Ammon's horn (tissue), 1 donor: ENCODE results near the gene PRRX1.

ENCODE experiments used
- DNase-seq: peaks from one replicate; pipeline ENCODE4 v3.0.0-alpha.2; 2016; ENCODE audit warnings: low spot score

PRRX1 gene

DNA sequence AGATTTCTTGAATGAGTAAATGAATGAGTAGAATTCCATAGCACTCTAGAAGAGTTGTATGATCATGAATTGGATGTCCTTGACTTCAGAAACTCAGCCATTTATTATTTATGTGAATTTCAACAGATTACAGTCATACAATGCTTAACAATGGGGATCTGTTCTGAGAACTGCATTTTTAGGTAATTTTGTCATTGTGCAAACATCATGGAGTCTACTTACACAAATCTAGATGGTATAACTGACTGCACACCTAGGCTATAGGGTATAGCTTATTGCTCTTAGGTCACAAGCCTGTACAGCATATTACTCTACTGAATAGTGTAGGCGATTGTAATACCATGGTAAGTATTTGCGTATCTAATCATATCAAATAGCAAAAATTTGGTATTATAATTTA is 59.6 kb downstream of the PRRX1 start:
- DNase-seq: no peak

DNA sequence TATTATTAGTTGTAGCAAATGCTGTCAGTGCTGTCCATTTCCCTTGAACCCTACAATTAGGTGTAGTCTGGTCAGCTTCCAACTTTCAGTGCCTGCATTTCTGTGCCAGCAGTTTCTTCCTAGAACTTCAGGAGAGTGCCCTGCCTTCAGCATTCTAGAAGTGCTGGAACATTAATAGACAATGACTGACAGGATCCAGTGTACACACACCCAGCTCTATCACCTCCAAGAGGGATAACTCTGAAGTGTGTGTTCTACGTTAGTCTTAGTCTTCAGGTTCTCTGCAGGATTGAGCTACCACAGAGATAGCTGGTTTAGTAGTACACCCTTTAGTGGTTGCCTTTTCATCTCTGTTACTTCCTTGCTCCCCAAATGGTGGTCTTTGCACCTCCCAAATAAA is 61.4 kb downstream of the PRRX1 start:
- DNase-seq: no peak

DNA sequence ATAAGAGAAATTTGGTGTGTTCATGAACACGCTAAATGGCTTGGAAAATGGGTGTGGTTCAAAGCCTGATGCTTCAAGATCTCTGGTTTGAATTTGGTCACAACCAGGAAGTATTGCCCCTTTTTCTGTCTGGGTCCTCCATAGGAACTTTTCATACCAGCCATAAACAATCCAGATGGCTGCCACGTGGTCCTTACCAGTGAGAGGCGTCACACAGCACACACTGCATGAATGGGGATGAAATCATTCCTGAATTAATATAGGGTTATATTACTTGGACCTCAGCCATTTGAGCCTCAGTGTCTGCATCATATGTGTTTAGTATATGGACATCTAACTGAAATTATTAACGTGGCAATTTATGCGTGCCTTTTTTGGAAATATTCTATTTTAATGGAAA is 64.0 kb downstream of the PRRX1 start:
- no peak for DNase-seq

DNA sequence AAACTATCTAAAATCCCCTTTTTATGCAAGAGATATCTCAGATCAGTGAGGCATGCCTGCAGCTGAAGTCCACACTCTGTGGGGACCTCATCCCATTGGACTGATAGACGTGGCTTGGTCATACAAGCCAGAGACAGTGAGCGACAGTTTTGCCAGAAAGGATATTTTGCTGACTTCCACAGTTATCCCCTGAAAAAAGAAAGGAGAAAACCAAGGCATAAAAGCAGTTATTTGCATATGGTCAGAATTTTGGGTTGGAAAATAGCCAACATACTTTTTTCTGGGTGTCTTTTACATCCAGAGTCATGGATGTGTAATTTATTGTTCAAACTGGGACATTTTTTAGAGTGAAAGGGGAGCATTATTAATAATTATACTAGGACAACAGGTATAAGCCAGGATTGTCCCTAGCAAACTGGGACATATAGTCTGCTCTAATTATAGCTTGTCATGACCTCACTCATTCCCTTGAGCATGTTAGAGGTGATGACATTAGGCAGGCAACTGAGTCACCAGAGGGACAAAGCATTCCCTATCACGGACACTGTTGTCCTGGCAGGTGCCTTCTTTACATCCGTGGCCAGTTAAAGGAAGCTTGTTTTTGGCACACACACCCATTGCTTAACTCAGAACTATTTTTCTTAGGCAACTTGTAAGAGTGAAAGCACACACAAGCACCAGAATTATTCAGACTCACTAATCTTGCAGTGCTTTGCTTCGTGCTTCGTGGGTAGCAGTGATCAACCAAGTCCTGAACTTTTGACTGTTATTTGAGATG is 65.5 kb downstream of the PRRX1 start:
- DNase-seq: no peak

DNA sequence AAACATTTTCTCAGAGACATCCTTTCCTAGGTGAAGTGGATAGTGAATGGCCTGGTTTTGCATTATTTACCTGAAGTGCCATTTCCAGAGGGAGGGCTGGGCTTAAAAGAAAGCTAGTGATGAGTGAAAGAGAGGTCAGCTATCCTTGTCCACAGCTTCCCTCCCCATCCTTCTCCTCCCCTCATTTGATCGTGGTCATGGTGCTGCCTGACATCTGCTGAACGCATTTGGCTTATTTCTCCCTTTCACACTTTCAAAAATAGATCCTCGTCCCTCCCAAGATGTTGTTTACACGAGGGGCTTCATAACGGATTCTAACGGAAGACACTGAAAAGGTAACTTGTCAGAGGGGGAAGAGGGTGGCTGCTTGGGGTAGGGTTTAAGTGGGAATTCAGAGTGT is 66.1 kb downstream of the PRRX1 start:
- no peak for DNase-seq

DNA sequence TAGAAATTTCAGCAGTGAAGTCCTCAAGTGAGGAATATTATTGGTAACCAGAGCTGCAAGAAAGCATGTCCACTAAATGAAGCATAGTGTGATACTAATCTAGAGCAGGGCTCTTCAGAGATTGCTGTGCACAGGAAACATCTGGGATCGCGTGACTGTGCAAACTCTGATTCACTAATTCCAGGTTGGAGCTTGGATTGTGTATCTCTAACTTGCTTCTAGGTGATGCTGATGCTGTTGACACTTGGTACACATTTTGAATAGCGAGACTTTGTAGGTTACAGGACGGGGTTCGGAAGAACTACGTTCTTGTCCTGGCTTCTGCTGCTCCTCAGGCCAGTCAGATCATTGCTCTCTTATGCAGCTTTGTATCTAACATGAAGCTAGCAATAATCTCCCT is 66.5 kb downstream of the PRRX1 start:
- DNase-seq: no peak

DNA sequence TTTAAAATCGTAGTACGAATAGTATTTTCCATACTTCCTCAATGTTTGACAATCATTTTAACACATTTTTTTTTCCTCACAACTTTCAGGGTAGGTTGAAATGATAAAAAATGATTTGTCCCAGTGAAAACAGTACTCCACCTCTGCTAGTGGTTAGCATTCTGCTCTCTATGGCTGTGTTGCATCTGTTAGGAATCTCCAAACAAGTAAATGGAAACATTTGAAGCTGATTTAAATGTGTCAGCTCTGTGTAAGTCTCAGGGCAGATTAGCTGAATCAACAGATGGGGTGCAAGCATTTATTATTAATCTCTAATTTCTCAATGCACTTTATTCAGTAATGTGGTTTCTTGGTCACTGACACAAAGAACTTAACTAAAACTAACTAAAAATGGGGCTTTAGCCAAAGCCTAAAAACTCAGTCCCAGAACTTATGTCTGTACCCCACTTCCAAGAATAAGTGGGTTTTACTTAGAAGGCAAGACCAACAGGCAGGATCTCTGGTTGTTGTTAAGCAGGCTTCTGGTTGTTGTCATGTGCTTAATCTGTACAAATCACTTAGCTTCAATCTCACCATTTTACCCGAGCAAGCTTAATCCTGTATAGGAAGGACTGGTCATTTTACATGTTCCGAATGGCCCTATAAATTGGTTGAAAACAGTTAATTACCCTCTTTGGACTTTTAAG is 67.8 kb downstream of the PRRX1 start:
- DNase-seq: no peak

DNA sequence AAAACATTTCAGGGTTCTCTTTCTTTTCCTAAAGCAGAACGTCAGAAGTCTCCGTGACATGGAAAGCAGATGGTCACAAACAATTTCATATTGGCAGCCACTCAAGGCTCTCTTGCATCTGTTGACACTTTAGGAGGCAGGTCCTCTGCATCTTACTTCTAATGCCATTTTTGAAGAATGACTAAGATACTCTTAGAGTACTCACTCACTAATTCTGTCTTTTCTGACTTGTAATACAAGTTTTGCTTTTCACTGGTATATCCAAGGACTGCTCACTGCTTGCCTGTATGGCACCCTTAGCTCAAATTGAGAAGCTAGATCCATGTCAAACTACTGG is 68.3 kb downstream of the PRRX1 start:
- no peak for DNase-seq

DNA sequence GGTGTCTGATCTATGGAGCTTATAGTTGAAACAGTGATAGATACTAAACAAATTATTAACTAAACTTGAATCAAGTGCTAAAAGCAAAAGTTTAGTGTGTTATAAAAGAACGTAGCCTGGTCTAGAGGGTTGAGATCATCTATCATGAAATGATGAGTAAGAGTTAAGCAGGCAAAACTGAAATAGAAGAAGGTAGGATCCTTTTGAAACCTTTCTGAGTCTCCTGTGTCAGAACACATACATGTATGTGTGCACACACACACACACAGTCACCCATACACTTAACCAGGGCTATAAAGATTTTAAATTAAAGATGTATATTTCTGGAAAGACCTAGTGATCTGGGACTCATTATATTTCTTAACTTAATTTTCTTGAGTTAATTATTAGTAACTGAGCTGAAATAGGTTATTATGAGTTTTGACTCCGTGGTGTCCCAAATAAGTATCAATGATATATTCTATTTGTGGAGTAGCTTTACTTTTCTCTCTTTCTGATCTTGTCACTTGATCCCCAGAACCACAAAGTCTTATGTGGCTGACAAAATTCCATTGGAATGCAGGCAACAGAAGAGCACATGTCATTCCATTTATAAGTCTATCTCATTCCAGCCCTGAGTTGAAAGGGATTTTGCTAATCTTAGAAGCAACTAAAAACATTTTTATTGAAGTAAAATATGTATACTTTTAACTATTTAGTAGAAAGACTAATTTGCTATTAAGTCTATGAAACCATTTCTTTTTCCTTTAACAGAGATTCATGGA is 70.7 kb downstream of the PRRX1 start:
- no peak for DNase-seq

DNA sequence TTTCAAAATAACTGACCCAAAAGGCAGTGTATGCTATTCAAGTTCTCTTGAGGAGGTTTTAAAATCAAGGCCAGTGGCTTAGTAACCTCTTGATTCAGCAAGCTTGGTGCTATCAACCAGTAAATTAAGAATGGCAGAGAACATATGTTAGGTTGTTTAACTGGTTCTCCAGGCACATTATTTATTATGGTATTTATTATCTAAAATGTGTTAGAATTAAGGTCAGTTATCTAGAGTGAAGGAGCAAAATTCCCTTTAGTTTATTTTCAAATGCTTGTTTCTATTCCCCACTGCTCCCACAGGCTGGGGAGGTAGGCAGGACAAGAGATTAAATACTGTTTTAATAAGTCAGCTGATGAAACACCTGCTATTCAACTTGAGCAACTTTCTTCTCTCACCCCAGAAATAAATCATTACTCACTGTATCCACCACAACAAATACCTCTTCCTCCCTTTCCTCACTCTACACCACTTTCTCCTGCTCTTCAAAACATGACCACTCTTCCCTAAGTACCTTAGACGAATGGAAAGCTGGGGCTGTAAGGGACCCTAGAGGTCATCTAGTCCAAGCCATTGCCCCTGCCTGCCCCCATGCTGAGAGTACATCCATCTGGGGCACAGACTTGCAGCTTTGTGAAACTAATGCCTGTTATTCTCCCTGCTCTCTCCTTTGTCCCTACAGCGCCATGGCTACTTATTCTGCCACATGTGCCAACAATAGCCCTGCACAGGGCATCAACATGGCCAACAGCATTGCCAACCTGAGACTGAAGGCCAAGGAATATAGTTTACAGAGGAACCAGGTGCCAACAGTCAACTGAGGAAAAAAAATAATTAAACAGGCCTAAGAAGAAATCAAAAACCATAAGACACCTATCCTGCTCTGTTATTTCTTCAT is 71.7 kb downstream of the PRRX1 start:
- no peak for DNase-seq

DNA sequence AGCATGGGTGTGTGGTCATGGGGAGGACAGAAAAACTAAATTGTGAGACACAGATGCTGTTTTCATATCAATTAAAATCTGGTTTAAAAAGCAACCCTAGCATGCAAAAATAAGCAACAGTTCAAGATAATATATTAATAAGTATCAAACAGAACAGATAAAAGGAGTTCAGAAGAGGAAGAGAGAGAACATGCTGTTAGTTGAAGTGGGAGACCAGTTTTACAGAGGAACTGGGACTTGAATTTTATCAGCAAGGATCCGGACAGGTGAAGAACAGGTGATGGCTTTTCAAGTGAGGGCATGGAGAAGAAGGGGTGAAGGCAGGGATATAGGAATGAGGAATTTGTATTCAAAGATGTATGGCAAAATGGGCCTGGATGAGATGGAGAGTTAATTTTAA is 75.9 kb downstream of the PRRX1 start:
- no peak for DNase-seq

DNA sequence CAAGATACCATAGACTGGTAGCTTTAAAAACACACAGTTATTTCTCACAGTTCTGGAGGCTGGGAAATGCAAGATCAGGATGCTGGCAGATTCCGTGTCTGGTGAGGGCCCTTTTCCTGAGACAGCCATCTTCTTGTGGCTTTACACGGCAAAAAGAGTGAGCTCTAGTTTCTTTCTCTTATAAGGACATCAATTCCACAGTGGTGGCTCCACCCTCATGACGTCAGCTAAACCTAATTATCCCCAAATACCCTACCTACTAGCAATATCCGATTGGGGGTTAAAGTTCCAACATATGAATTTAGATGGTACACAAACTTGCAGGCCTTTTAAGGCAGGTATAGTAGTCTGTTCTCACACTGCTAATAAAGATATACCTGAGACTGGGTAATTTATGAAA is 77.7 kb downstream of the PRRX1 start:
- DNase-seq: no peak

DNA sequence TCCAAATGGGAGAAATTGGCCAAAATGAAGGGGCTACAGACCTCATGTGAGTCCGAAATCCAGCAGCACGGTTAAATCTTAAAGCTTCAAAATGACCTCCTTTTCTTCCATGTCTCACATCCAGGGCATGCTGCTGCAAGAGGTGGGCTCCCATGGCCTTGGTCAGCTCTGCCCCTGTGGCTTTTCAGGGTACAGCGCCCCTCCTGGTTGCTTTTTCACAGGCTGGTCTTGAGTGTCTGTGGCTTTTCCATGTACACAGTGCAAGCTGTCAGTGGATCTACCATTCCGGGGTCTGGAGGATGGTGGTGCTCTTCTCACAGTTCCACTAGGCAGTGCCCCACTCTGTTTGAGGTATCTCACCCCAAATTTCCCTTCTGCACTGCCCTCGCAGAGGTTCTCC is 78.7 kb downstream of the PRRX1 start:
- DNase-seq: no peak

DNA sequence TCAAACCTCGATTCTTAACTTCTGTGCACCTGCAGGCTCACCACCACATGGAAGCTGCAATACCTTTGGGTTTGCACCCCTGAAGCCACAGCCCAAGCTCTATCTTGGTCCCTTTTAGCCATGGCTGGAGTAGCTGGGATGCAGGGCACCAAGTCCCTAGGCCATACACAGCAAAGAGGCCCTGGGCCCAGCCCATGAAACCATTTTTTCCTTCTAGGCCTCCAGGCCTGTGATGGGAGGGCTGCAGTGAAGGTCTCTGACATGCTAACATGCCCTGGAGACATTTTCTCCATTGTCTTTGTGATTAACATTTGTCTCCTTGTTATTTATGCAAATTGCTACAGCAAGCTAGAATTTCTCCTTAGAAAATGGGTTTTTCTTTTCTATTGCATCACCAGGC is 79.2 kb downstream of the PRRX1 start:
- DNase-seq: no peak

DNA sequence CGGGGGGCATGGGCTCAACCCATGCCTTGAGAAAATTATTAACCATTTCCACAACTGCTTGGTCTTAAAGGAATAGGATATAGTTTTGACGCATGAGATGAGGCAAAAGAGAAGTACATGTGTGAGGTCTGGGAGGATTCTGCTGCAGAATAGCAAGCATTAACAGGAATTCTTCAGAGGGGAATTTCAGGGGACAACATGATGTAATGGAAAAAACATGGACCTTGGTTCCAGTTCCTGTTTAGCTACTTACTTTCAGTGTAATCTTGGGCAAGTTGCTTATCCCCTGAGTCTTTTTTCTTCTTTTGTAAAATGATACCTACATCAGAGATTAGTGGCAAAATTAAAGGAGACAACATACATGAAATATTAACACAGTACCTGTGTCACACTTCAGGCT is 85.6 kb downstream of the PRRX1 start:
- DNase-seq: no peak

DNA sequence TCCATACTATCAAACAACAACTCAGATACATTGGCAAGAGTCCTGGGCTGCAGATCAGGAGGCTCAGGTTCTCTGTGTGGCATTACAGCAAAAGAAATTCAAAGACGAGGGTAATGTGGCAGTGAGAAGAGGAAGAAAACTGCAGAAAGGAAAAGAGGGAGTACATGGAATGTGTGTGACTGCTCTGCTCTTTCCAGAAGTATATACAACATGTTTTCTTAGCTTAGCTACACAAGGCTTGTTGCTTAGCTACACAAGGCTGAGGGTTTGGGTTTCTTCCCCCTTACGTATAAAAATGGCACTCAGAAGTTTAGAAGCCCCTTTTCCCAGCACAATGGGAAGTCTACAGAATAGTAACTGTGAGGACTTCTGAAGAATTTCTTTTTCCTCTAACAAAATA is 86.0 kb downstream of the PRRX1 start:
- no peak for DNase-seq

DNA sequence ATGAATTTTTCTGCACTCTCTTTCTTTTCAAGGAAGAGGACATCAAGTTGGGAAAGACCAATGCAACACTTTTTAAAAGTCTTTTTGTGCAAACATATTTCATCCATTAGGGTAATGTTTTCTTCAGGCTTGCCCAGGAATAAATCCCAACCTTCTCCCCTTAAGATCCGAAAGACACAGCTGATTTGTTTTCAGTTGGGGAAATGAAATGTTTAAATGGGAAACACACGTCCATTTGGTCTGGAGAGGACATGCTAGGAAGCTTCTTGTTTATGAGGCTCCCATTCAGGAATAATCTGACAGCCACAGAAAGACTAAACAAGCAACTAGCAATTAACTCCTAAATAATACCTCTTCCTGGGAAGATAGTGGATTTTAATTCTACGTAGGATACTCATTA is 91.9 kb downstream of the PRRX1 start:
- DNase-seq: no peak

DNA sequence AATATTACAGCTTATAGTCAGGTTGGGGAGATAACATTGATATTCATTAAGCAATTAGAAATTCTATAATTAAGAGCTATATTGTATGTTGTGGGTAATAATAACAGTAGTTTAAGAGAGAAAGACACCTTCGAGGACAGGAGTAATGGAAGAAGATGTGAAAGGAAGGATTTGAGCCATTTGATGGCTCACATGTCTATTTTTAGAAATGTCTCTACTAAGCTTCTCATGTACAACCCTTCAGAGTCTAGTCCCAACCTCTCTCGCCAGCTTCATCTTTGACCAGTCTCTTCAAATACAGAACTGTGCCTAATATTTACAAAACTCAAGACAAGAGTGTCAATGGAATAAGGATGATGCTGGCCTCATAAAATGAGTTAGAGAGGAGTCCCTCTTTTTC is 95.1 kb downstream of the PRRX1 start:
- DNase-seq: no peak

DNA sequence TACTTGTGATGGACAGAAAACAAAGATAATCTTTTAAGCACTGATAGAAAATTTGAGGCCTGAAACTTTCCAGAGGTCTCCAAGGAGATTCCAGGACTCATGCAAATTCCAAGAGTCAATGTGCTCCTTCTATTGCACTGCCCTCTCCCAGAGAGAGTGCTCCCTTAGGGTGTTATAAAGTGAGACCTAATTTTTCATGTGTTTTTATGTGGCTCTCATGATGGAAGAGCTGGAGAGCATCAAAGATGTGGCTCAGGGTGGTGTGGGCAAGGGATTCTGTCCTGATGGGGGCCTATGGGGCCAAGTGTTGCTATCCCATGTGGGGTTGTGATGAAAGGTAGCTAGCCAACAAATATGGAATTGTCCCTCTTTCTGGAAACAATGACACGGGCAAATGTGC is 101.3 kb downstream of the PRRX1 start:
- DNase-seq: no peak

DNA sequence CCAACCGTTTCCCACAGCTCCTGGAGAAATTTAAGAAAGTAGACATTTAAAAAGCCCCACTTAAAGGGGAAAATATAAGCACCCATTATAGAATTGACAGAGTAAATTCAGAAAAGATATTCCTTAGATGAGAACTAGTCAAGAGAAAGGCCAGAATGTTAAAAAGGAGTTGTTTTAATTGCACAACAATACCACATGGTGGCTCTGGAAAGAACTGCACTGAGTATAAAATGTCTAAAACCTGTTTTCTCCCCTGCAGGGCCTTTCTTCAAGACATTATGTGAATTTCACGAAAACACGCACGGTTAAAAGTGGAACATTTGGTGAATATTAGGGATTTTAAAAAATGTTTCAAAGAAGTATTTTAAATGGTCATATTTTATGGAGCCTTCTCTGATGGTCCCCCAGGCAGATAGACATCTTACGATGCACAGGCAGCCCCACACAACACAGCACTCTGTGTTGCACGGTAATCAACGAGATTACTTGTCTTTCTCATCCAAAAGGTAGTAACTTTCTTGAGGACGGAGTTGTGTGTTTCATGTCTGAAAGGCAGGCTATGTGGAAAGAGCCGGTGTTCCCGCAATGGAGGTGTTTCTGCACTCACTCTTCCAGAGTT is 101.9 kb downstream of the PRRX1 start:
- DNase-seq: peak; percentile 28

DNA sequence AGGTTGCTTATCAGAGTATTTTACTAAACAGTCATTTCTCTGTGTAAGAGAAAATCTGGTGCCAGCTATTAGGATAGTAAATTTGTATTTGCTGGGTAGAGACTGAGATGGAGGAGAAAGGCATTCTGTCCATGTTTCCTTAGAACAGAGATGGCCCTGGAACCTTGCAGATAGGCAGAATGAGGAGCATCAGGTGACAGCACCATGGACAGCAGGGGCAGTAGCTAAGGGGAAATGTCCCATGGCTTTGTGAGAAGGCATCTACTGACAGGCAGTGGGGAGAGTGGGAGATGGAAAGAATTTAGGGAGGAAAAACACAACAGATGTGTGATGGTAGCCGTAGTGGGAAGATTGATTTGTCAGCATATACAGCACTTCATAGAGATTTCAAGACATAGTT is 105.0 kb downstream of the PRRX1 start:
- no peak for DNase-seq

DNA sequence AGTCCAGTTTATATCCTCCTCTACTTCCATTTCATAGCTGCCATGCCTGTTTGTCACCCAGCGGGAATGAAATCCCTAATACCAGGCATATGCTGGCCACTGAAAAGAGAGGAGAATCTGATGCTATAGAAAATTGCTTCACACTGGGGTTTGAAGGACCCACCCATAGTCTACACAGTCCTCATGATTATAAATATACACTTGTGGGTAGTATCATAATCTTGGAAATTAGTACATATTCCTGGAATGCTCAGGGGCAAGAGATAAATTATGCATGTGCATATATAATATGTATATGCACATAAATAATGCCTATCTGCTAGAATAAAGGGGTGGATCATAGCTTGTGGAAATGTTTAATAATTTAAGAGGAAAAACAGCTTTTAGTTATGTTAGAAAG is 105.8 kb downstream of the PRRX1 start:
- no peak for DNase-seq
